HG02759 (cell line): ENCODE results near the gene KCNH2.

Source experiments
- ATAC-seq: cut with Tn5 transposase; IDR thresholded peaks from one replicate; pipeline ENCODE4 v1.9.1; 2021; ENCODE audit warnings: mild to moderate bottlenecking, moderate library complexity; ENCODE audit not compliant: unreplicated experiment

The KCNH2 gene

DNA sequence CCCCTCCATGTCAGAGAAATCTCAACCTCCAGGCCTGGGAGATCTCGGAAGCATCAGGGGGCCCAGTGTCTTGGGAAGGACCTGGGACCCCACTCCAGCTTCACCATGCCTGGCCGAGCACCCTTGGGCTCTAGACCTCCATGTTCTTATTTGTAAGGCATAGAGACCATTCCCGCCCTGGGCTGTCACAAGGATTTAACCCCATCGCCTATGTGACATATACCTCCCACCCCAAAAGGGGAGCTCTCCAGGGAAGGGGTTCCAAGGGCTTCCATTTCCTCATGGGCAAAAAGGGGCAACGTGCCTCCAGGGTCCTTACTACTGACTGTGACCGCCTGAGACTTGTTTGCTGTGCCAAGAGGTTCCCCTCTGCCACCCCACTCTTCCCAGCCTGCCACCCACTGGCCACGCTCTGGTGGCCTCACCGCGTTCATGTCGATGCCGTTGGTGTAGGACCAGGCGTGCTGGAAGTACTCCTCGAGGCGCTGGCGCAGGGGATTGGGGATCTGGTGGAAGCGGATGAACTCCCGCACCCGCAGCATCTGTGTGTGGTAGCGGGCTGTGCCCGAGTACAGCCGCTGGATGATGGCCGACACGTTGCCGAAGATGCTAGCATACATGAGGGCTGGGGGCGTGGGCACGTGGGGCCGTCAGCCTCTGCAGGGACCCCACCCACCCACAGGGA, 27.5 kb downstream of the KCNH2 start:
- ATAC-seq, result no peak

DNA sequence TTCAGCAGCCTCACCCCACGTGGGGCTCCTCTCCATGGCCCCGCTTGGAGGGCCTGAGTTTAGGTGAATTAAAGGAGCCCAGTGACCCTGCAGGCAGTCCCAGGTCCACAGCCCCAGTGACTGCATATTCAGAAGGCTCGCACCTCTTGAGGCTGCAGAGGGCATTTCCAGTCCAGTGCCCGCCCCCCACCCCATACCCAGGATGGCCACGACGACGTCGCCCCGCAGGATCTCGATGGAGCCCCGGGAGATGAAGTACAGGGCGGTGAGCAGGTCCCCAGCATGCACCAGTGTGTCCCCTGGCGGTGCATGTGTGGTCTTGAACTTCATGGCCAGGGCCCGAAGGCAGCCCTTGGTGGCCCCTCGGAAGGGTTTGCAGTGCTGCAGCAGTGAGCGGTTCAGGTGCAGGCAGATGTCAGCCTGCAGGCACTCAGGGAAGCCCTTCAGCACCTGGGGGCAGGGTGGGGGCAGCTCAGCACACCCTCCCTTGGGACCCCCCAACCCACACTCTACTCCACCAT, 28.1 kb downstream of the KCNH2 start:
- no peak for ATAC-seq

DNA sequence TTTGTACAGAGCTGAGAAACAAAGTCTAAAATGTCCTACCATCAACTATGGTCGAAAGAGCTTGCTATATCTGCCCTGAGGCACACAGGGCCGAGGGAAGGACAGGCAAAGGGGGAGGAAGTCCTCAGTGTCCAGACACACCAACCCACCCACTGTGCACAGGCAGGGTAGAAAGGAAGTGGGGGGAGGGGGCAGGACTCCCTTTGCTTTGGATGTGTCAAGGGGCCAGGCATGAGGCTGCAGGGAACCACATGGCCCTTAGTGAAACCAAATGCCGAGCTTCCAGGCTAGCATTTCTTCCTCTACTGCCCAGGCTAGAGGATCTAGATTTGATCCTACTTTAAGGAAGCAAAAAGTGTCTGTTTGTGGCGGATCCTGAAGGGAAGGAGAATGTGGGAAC, 28.6 kb downstream of the KCNH2 start:
- ATAC-seq, result no peak

DNA sequence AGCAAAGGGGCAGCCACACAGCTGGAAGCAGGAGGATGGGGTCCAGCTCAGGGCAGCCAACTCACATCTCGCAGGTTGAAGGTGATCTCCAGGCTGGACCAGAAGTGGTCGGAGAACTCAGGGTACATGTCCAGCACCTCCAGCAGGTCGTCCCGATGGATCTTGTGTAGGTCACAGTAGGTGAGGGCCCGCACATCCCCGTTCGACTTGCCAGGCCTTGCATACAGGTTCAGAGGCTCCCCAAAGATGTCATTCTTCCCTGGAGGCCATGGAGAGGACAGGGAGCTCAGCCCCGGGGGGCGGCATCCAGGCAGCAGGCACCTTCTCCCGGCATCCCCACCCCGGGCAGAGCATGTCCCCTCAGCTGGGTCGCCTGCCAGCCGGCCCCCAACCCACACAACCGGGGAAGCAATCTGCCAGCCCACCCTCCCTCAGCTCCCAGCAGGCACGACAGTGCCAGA, 29.3 kb downstream of the KCNH2 start:
- ATAC-seq, result no peak

DNA sequence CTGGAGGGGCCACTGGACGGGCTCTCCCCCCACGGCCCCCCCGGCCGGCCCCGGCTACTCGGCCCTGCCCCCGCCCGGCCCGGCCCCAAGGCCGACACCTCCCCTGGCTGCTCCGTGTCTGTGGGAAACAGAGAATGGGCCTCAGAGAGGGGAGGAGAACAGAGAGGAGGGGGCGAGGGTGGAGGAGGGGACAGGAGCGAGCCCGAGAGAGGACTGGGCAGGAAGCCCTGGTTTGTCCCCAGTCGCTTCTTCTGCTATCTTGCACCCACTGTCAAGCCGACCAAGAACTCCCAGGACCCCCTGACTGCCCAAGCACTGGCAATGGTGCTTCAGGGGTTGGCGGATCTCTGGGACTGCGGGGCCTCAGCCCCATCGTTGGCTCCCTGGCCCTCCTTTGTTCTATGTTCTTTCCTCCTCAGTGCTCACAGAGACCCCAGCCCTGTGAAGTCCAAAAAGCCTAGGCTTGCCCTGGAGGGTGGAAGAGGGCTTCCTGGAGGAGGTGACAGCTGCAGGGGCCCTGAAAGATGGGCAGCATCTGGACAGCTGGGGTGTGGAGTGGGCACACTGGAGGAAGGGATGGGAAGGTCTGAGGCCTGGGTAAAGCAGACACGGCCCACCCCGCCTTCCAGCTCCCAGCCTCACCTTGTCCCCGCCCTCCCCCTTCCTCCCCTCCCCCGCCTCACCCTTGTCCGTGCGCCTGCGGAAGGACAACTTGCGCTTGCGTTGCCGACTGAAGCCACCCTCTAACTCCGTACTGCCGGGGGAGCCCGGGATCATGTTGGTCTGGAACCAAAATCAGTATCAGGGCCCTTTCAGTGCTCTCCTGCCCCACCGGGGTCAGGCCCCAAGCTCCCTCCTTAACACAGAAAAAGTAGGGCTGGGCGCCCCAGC, 30.1 kb downstream of the KCNH2 start:
- ATAC-seq, result no peak

DNA sequence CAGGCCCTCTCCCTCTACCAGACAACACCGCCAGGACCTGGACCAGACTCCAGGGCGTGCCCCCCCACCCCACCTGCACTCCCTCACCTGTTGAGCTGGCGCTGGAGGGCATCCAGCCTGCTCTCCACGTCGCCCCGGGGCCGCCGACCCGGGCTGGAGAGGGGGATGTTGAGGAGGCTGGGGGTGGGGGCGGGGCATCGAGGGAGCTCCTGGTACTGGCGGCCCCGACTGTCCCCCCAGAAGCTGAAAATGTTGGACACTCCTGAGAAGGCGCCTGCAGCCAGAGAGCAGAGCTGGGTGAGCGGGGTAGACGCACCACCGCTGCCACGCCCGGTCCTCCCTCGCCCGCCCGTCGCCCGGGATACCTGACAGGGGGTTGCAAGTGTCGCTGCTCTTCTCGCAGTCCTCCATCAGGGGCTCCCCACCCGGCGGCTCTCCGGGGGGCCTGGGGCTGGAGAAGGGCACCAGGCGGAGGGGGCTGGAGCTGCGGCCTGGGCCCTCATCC, 30.8 kb downstream of the KCNH2 start:
- no peak for ATAC-seq

DNA sequence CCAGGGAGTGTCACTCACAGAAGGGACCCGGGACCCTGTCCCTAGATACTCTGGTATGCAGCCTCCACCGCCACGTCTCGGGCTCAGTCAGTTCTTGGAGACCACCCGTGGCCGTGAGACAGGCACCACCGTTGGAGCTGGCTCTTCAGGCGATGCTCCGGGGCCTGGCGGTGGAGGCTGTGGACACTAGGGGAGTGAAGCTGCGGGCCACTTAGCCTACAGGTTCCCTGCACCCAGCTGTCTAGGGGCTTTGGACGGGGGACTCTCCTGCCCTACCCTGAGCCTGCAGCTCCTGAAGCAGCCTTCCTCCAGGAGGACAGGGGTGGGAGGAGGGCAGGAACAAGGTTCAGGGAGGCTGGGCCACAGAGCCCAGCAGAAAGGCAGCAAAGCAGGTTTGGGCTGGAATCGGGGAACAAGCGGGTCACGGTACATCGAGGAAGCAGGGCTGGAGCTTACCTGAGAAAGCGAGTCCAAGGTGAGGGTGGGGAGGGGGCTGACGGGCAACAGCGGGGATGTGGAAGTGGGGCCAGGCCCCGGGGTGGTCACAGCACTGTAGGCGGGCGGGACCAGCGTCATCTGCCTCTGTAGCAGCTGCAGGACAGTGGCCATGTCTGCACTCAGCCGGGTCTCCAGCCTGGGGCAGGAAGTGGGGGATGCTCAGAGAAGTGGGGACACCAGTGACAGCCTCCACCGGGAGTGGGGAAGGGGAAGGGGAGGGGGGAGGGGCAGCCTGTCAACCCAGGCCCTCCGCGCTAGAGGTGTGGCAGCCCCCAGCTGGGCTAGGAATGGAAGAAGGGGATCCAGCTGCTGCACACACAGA, 31.5 kb downstream of the KCNH2 start:
- ATAC-seq, result no peak

DNA sequence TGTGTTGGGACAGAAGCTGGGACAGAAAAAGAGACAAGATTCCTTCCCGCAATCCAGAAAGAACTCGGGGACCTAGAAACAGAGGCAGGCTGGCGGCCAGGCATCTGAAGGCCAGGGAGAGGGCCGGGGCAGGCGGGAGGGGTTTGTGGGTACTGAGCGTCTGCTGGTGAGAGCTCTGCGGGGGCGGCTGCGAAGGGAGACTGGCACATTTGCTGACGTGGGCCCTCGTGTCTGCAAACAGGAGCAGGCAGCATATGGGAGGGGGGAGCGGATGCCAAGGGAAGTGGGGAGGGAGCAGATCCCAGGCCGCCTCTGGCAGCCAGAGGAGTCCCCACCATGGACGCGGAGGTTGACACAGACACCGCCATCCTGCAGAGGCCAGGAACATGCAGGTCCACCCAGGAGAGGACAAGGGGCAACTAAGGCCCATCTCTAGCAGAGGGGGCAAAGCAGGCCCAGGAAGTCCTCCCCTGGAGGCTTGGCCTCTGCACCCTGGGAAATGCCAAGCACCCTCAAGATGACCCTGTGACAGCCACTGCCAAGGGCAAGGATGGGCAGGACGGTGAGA, 32.2 kb downstream of the KCNH2 start:
- ATAC-seq, result no peak

DNA sequence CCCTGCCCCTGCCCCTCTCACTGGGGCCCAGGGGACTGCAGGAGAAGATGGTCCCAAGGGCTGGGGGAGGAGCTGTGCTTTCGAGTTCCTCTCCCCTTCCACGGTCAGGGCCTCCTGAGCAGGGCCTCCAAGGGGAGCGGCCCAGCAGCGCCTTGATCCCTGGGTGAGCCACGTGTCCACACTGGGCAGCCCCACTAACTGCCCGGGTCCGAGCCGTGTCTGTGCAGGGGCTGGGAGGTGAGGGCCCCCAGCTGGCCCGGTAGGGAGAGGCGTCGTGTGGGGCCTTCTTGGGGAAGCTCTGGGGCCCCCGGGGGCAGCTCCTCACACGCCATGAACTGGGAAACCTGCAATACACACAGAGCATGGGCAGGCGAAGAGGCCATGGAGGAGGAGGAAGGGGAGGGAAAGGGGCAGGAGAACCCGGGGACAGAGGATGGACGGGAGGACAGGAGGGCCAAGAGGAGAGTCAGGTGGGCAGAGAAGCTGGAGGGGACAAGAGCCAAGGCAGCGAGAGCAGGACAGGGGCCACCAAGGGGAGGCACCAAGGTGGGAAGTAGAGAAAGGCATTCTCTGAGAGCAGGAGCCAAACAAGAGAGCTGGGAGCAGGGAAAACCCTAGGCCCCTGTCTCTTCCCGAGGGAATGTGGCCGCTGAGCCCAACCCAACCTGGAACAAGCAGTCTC, 32.8 kb downstream of the KCNH2 start:
- no peak for ATAC-seq

DNA sequence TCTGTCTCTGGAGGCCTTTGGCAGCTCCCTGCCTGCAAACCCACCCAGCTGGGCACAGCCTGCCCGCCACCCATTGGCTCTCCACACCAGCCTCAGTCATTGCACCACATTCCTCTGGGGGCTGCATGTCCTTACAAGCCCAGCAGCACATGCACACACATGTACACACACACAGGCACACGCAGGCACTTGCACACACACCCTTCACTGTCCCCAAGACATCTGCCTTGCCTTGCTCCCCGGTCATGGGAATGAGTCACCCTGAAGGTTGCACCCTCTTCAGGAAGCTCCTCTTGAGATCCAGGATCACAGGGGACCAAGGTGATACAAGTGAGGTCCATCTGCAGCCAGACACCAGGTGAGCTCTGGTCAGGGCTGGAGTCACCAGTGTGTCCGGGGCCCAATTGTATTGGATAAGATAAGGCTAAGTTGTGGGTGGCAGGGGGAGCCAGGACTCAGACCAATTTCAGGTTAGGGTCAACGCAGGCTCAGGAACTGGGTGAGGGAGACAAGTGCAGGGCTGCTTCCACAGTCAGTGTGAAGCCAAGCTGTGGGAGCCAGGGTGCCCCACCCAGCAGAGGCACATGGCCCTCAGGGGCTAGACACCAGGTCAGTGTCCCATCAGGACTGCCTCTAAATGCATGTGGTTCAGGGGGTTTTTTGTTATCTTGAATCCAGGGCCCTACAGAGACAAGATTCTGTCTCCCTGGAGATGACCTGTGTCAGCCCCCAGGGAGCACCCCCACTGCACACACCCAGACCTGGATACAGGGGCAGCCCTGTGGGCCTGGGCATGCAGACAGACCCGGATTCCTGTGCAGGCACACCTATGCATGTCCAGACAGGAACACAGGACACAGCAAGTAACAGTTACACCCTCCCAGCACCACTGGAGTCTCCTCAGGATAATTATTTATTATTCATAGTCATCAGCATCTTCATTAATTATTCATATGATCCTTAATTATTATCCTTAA, 33.8 kb downstream of the KCNH2 start:
- no peak for ATAC-seq

DNA sequence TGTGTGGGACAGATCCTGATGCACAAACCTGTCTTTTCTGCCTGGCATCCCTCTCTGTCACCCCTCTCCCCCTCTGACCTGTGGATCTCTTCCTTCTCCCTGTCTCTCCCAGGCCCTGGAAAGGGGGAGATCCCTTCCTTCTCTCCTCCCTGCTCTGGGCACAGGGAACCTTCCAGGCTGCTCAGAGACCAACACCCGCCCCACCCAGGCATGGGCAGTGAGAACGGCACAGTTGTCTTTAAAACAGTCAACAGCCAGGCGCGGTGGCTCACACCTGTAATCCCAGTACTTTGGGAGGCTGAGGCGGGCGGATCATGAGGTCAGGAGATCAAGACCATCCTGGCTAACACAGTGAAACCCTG, 34.7 kb downstream of the KCNH2 start:
- ATAC-seq, result no peak

DNA sequence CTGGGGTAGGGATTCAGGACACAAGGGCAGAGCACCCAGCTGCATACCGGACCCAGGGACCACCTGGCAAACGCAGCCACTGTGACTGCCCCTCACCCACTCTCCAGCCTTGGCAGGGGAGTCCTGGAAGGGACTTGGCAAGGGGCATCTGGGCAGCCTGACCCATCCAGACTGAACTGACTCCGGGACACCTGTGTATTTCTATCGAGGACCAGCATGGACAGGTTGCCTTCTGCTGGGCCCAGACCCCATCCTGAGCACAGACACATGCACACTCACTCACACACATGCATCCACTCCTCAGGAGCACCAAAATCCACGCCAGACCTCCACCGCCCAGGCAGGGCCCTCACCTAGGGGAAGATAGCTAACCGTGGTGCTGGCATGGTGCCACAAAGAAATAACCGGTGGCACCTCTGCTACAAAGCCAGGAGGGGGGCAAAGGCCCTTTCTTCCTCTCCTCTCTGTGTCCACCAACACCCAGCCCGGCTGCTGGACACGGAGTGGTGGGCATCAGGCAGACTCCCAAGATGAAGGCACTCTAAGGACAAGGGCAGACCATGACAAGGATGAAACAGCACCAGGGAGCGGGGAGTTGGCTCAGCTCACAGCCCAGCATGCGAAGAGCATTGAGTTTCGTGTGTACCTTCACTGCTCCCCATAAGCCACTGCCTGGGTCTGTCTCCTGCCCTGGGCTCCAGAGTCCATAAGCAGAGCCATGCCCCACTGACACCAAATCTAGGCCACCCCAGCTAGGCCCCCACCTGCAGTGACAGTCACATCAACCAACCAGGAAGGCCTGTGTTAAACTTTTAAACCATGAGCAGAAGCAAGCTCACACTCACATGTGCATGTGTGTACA, 35.3 kb downstream of the KCNH2 start:
- no peak for ATAC-seq

DNA sequence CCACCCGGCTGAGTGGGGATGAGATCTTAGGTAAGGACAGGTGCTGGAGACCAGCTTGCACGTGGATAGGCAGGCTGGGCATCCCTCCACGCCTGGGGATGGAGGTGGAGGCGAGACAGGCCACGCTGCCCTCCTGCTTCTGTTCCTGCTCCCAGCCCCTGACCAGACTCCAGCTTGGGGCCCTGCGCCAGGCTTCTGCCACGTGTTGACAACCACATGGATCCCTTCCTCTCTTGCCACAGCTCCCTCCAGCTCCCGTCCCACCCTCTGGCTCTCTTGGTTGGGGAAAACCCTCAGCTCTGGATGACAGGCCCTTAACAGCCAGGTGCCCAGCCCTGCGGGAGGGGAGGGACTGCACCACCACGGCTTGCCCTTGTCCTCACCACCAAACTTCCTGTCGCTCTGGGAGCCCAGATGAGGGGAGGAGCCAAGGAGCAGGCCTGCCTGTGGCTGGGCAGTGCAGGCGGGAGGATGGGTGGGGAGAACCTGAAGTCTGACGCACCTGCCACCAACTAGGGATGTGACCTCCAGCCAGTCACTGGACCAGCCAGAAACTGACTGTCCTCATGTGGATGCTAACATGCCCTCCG, 36.0 kb downstream of the KCNH2 start:
- no peak for ATAC-seq

DNA sequence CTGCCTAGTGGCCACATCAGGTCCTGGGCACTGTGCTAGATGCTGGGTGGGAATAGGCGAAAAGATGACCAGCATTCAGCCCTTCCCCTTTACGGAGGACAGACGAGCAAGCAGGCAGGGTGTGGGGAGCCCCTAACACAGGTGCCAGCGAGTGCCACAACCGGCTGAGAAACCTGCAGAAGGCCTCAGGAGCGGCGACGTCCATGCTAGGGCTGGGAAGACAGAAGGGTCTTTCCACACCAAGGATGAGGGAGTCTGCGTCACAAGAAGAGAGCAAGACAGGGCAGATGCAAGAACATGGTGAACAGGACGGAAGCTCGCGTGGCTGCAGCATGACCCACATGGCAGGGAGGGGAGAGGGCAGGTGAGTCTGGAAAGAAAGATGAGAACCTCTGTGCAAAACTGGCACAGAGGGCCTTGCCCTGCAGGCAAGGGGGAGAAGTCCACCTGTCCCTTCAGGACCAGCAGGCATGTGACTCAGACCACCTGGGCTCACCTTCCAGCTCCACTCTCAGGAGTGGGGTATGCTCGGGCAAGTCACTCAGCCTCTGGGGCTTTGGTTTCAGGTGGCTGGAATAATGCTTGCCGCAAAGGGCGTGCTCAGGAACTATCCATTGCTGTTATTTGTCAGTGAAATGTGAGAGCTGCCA, 36.6 kb downstream of the KCNH2 start:
- no peak for ATAC-seq

DNA sequence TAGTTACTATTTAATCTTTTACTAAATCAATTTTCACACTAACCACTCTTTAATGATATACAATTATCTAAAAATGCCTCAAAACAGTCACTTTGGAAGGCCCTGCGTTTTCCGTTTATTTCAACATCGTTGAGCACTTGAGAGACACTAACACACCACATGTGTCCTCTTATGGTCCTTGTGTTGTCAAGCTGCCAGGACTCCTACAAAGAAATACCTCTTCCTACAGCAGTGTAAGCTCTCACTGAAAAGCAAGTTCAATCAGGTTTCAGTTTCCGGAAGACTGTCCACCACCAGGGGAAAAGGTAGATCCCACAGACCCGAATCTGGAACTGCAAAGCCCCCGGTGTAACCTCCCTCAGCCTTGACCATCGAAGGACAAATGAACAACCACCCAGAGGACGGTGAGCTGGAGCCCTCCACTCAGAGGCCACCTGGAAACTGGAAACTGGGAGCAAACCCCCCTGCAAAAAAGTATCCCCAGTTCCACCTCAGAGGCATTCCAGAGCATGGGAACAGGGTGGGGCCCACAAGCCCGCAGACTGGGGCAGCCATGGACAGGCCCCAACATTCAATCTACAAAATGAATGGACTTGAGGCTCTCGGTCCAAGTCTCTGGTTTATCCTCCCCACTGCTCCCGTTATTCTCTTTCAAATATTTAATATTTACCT, 37.6 kb downstream of the KCNH2 start:
- ATAC-seq, result no peak

DNA sequence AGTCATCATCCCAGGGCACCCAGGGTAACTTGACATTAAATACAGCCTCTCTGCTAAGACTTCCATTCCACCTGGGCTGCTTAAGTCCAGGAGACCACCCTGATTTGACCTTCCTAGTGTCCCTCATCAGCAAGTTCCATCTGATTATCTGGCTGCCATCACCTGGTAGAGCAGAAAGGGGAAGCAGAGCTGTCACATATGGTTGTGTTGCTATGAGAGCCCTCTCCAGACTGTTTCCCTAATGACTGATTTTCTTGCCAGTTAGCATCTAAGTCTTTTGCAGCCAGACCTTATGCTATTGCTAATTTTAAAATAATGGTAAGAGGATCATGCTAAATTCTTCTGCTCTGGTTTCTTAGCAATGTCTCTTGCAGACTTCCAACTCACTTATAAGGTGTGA, 38.7 kb downstream of the KCNH2 start:
- ATAC-seq, result no peak

DNA sequence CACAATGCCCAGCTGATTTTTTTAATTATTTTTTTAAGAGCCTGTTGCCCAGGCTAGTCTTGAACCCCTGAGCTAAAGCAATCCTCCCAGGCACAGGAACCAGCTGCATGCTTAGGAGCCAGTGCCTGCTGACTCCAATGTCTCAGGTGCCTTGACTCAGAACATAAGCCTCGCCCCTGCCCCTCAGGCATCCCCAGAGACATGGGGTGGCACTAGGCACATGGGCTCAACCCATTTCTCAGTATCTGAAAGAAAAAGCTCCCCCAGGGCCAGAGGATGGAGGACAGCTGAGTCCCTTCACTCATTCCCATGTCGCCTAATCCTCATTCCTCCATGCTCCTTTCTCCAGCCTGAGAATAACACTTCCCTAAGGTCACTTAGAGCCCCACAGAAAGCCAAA, 39.1 kb downstream of the KCNH2 start:
- ATAC-seq, result no peak
